GM12872 (cell line): ENCODE measurements around the gene KIAA0513.

Experiments
- TF ChIP-seq, protein P1 (sequence below): IDR thresholded peaks from 3 replicates; pipeline ENCODE4 v1.5.1; 2011; ENCODE audit warnings: low read depth, mild to moderate bottlenecking, low read length, moderate library complexity; ENCODE audit not compliant: insufficient read depth

KIAA0513 gene

GRCh38 chr16:85079785-85080570, 52.4 kb downstream of the KIAA0513 start:
- TF ChIP-seq, protein P1, sequence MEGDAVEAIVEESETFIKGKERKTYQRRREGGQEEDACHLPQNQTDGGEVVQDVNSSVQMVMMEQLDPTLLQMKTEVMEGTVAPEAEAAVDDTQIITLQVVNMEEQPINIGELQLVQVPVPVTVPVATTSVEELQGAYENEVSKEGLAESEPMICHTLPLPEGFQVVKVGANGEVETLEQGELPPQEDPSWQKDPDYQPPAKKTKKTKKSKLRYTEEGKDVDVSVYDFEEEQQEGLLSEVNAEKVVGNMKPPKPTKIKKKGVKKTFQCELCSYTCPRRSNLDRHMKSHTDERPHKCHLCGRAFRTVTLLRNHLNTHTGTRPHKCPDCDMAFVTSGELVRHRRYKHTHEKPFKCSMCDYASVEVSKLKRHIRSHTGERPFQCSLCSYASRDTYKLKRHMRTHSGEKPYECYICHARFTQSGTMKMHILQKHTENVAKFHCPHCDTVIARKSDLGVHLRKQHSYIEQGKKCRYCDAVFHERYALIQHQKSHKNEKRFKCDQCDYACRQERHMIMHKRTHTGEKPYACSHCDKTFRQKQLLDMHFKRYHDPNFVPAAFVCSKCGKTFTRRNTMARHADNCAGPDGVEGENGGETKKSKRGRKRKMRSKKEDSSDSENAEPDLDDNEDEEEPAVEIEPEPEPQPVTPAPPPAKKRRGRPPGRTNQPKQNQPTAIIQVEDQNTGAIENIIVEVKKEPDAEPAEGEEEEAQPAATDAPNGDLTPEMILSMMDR = no peak

DNA sequence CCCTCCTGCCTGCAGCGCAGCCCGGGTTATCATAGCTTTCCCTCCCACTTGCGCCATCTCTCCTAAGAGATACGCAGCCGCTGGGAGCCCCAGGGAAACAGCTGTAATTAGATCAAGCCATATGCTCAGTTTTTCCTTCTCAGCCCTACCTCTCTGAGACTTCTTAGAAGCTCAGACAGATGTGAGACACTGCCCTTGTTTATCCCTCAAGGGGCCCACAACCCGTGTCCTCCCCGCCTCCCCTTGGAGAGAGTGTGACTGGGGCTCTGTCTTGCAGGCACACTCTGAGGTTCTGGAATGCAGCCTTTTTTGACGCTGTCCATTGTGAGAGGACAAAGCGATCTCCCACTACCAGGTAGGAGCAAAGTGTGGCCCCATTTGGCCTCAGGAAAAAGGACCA, 53.4 kb downstream of the KIAA0513 start:
- TF ChIP-seq, protein P1 = no peak

DNA sequence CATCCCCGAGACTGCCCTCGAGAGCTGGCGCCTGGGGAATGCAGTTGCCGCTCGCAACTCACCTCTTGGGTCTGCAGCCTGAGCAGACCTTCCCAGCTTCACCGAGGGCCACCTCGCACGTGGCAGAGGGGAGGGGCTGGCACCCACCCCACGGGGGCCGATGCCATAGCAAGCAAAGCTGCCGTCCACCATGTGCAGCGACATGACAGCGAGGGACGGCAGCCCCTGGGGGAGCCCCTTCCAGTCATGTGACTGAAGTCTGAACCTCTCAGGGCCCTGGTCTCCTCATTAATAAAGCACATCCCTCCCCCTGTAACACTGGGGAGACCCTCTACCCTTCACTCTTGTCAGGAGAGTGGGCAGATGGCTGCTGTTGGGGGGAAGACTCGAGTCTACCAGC, 54.2 kb downstream of the KIAA0513 start:
- TF ChIP-seq, protein P1 = no peak

DNA sequence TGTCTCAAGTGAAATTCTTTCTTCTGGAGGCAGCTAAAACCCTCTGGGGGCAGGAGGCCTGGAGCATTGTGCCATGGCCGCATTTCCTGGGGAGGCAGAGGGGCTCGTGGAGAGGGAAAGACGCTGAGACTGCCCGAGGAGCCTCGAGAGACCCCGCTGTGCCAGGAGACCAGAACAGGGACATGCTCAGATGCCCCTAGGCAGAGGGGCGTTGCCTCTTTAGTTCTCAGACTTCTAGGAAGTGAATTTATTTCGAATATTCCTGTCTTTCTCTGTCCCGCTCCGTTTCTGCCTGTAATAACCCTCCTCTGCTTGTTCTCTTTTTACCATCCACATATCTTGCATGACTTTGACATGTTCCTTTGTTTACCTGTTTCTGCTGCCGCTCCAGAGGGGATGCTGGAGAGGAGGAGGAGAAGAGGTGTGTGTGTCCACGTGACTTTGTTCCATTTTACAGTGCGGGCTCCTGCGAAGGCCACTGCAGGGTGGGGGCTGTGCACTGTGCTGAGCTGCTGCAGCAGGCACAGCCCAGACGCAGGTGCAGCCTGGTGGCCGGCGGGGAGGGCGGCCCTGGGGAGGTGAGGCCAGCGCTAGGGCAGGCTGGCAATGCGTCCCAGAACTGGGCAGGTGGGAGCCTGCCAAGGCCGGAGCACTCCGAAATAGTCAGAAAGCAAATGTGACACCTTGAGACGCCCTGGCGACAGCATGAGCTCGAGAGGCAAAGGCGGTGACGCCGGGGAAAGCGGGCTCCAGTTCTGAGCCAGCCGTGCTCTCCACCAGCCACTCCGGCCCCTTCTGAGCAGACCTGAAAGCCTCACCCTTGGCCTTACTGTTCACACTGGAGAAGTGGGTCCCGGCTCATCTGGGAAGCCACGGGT, 54.8 kb downstream of the KIAA0513 start:
- TF ChIP-seq, protein P1 = no peak

DNA sequence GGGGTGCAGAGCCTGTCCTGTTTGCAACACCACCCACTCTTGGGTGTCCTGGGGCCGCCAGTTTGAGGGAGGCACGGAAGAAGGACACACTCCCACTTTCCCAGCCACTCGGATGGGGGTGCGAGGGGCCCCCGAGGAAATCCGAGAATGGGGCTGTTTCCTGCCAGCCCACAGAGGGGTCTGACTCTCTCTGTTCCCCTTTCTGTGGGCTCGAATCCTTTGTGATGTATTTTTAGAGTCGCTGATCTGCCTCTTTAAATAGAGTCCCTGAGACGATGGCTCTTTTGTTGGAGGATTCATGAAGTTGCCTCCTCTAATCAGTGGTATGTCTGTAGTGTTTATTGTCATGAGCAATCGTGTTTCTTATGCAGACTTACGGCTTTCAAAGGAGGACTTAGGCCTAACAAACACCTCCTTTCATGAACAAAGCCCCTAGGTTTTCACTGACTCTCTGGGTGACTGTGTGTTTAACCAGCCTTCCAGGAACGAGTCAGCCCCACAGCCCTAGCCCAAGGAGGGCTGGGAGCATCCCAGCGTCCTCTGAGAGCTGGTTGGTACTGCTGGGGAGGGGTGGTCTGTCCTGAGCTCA, 55.5 kb downstream of the KIAA0513 start:
- TF ChIP-seq, protein P1 = no peak

- TF ChIP-seq, protein P1 = no peak
These were observed 57.4 kb downstream of the KIAA0513 start for GRCh38 chr16:85084841-85085510.
